Fibroblast of gingiva (primary cell): ENCODE data around the gene INSR.

ENCODE experiments used
- DNase-seq: peaks from one replicate; pipeline ENCODE4 v3.0.0-alpha.2; 2011; ENCODE audit warnings: low read depth

The INSR gene

GRCh38 chr19:7140137-7140536 is 154.1 kb downstream of the INSR start:
- DNase-seq: no peak

GRCh38 chr19:7139095-7139494 is 155.1 kb downstream of the INSR start:
- DNase-seq: no peak

- no peak for DNase-seq
Observed at GRCh38 chr19:7138402-7138801, 155.8 kb downstream of the INSR start.

- DNase-seq: no peak
Observed at GRCh38 chr19:7137120-7137519, 157.1 kb downstream of the INSR start.

- DNase-seq: no peak
Observed at GRCh38 chr19:7132054-7132453, 162.2 kb downstream of the INSR start.

GRCh38 chr19:7130043-7130442 is 164.2 kb downstream of the INSR start:
- no peak for DNase-seq

GRCh38 chr19:7126132-7126531 is 168.1 kb downstream of the INSR start:
- no peak for DNase-seq

GRCh38 chr19:7125221-7125620 is 169.0 kb downstream of the INSR start:
- DNase-seq: no peak

GRCh38 chr19:7124782-7125181 is 169.4 kb downstream of the INSR start:
- no peak for DNase-seq

- DNase-seq: no peak
Observed at GRCh38 chr19:7122701-7123100, 171.5 kb downstream of the INSR start.

- DNase-seq: no peak
Observed at GRCh38 chr19:7120499-7120898, 173.7 kb downstream of the INSR start.

- no peak for DNase-seq
Observed at GRCh38 chr19:7119582-7119981, 174.6 kb downstream of the INSR start.

GRCh38 chr19:7117248-7117647 is 177.0 kb downstream of the INSR start:
- DNase-seq: no peak

GRCh38 chr19:7115721-7116120 is 178.5 kb downstream of the INSR start:
- no peak for DNase-seq

- DNase-seq: no peak
Observed at GRCh38 chr19:7113233-7113632, 181.0 kb downstream of the INSR start.

GRCh38 chr19:7112675-7113074 is 181.5 kb downstream of the INSR start:
- DNase-seq: no peak

GRCh38 chr19:7109678-7110289 is 184.4 kb downstream of the INSR start:
- DNase-seq: peak; percentile 28

GRCh38 chr19:7106711-7107657 is 187.2 kb downstream of the INSR start:
- no peak for DNase-seq

GRCh38 chr19:7104747-7105447 is 189.3 kb downstream of the INSR start:
- no peak for DNase-seq

GRCh38 chr19:7101498-7102253 is 192.5 kb downstream of the INSR start:
- no peak for DNase-seq

- DNase-seq: no peak
Observed at GRCh38 chr19:7099597-7099921, 194.7 kb downstream of the INSR start.
